Calu3 (cell line): ENCODE data around the gene DYNC2LI1. TPM values are rescaled to one million over a fixed set of nuclear protein-coding genes. Genes with fewer than 3 reads are reported as not detected.

Experiments
- BruUV-seq: library from RNA; stranded (reverse); fragments of 400-500 nt; replicated peaks from 2 replicates; lab custom pipeline; 2021; lab: Mats Ljungman, UMichigan
- CTCF ChIA-PET: fragments of 300-600 bp; sonication (Branson Sonifier 250); formaldehyde crosslinking; loops from one replicate; lab custom pipeline; 2022; ENCODE audit warnings: antibody characterized with exemption; lab: Charles Lee
- DNase-seq: peaks from one replicate; pipeline ENCODE4 v3.0.0; 2022
- H3K27ac Mint-ChIP-seq: one replicate; pipeline ENCODE4 v1.8.0; 2022; ENCODE audit warnings: mixed read lengths; ENCODE audit not compliant: unreplicated experiment
- H3K27me3 Mint-ChIP-seq: one replicate; pipeline ENCODE4 v1.8.0; 2022; ENCODE audit warnings: mixed read lengths; ENCODE audit not compliant: unreplicated experiment
- H3K36me3 Mint-ChIP-seq: one replicate; pipeline ENCODE4 v1.8.0; 2022; ENCODE audit warnings: mild to moderate bottlenecking, moderate library complexity, mixed read lengths; ENCODE audit not compliant: insufficient read depth, unreplicated experiment
- H3K4me1 Mint-ChIP-seq: one replicate; pipeline ENCODE4 v1.8.0; 2022; ENCODE audit warnings: mild to moderate bottlenecking, low read depth, mixed read lengths; ENCODE audit not compliant: unreplicated experiment
- H3K4me3 Mint-ChIP-seq: one replicate; pipeline ENCODE4 v1.8.0; 2022; ENCODE audit warnings: mild to moderate bottlenecking, low read depth, moderate library complexity, mixed read lengths; ENCODE audit not compliant: unreplicated experiment
- H3K9me3 Mint-ChIP-seq: one replicate; pipeline ENCODE4 v1.8.0; 2022; ENCODE audit warnings: low read depth, mixed read lengths; ENCODE audit not compliant: unreplicated experiment
- intact Hi-C: fragments of 100-400 bp; cut with micrococcal nuclease; formaldehyde crosslinking; loops from one replicate; pipeline ENCODE4 v1.10.0; 2022; ENCODE audit not compliant: unreplicated experiment
- total RNA-seq: library from RNA; stranded (reverse); gene quantifications from 2 replicates; pipeline ENCODE4 v1.2.3, GENCODE V29; 2022
- TF ChIP-seq, protein P1 (sequence below): fragments of 200-600 bp; IDR thresholded peaks from one replicate; pipeline ENCODE4 v1.8.0; 2022; ENCODE audit warnings: antibody characterized with exemption; ENCODE audit not compliant: unreplicated experiment

The DYNC2LI1 gene
- total RNA-seq, 1 experiment from 2014 or later, result 20.0 TPM

DNA sequence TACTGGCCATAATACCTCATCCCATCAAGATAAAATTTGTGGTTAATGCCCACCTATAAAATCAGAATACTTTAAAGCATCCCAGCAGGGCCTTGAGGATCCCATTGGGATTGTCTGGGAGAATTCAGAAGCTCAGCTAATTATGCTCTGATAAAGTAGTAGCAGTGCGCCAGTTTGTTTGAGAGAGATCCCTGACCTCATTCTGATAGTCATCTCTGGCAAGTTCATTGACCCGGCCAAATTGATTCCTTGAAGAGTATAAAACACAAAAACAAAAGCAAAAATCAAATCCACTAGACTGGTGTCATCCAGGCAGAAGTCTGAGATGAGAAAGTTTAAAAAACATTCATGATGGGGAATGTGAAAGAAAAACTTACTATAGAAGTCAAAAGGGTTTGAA lies 50.7 kb downstream of the DYNC2LI1 start:
- Mint-ChIP-seq H3K36me3 (no peaks in the 10 kb centered on the region), H3K27ac (no peak overlapping the region), H3K4me1 (peaks cover 31% of the 10 kb centered on the region), H3K27me3 (no peaks in the 10 kb centered on the region), H3K9me3 (peaks cover 3% of the 10 kb centered on the region), H3K4me3 (no peak overlapping the region)
- BruUV-seq, result no TSS peak
- intact Hi-C loops, result no loop called here
- TF ChIP-seq, protein P1, sequence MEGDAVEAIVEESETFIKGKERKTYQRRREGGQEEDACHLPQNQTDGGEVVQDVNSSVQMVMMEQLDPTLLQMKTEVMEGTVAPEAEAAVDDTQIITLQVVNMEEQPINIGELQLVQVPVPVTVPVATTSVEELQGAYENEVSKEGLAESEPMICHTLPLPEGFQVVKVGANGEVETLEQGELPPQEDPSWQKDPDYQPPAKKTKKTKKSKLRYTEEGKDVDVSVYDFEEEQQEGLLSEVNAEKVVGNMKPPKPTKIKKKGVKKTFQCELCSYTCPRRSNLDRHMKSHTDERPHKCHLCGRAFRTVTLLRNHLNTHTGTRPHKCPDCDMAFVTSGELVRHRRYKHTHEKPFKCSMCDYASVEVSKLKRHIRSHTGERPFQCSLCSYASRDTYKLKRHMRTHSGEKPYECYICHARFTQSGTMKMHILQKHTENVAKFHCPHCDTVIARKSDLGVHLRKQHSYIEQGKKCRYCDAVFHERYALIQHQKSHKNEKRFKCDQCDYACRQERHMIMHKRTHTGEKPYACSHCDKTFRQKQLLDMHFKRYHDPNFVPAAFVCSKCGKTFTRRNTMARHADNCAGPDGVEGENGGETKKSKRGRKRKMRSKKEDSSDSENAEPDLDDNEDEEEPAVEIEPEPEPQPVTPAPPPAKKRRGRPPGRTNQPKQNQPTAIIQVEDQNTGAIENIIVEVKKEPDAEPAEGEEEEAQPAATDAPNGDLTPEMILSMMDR, result no peak
- no peak for DNase-seq
- CTCF ChIA-PET, result interaction anchor here (0.6 kb wide), 1 partner anchor 20 kb away, joined by 4 read pairs; no protein-coding TSS in a partner anchor

DNA sequence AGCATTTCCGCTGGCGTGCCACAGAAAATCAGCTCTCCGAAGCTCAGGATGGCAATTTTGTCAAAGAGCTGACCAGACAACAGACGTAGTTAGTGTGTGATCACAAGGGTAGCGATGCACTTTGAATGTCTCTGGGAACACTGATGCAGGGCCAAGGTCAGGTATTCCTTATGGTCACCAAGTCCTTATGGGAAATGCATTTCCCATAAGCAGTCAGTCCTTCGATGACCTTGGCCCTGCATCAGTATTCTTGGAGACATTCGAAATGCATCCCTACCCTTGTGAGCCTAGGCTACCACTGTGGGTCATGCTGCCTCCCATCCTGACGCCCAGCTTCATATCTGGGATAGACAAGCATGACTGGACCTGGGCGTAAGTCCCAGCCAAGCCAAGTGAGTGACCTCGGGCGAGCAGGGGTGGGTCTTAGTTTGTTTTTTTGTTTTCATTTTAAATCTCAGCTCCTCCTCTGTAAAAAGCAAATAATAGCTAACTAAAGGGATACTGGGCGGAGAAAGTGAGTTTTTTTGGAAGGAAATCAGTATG lies 51.2 kb downstream of the DYNC2LI1 start:
- TF ChIP-seq, protein P1, result no peak
- Mint-ChIP-seq H3K36me3 (no peaks in the 10 kb centered on the region), H3K27me3 (no peaks in the 10 kb centered on the region), H3K4me3 (no peak overlapping the region), H3K4me1 (peaks cover 26% of the 10 kb centered on the region), H3K27ac (no peak overlapping the region), H3K9me3 (peaks cover 3% of the 10 kb centered on the region)
- BruUV-seq, result no TSS peak
- CTCF ChIA-PET, result interaction anchor here (0.6 kb wide), 1 partner anchor 20 kb away, joined by 4 read pairs; no protein-coding TSS in a partner anchor
- no peak for DNase-seq
- intact Hi-C loops, result no loop called here

DNA sequence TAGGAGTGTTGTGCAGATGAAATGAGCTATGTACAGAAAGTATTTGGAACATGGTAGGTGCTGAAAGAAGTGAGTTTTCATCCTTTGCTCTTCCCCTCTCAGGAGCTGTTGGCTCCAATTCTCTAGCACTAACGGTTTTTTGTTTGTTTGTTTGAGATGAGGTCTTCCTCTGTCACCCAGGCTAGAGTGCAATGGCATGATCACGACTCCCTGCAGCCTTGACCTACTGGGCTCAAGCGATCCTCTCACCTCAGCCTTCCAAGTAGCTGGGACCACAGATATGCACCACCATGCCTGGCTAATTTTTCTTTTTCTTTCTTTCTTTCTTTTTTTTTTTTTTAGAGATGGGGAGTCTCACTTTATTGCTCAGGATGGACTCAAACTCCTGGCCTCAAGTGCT lies 52.0 kb downstream of the DYNC2LI1 start:
- CTCF ChIA-PET, result no interaction called here
- no peak overlapping the region for H3K27ac Mint-ChIP-seq
- H3K4me3 Mint-ChIP-seq, result no peak overlapping the region
- H3K9me3 Mint-ChIP-seq, result peaks cover 3% of the 10 kb centered on the region
- no peaks in the 10 kb centered on the region for H3K36me3 Mint-ChIP-seq
- DNase-seq, result no peak
- no TSS peak for BruUV-seq
- peaks cover 18% of the 10 kb centered on the region for H3K4me1 Mint-ChIP-seq
- TF ChIP-seq, protein P1, result no peak
- intact Hi-C loops, result no loop called here
- H3K27me3 Mint-ChIP-seq, result no peaks in the 10 kb centered on the region

DNA sequence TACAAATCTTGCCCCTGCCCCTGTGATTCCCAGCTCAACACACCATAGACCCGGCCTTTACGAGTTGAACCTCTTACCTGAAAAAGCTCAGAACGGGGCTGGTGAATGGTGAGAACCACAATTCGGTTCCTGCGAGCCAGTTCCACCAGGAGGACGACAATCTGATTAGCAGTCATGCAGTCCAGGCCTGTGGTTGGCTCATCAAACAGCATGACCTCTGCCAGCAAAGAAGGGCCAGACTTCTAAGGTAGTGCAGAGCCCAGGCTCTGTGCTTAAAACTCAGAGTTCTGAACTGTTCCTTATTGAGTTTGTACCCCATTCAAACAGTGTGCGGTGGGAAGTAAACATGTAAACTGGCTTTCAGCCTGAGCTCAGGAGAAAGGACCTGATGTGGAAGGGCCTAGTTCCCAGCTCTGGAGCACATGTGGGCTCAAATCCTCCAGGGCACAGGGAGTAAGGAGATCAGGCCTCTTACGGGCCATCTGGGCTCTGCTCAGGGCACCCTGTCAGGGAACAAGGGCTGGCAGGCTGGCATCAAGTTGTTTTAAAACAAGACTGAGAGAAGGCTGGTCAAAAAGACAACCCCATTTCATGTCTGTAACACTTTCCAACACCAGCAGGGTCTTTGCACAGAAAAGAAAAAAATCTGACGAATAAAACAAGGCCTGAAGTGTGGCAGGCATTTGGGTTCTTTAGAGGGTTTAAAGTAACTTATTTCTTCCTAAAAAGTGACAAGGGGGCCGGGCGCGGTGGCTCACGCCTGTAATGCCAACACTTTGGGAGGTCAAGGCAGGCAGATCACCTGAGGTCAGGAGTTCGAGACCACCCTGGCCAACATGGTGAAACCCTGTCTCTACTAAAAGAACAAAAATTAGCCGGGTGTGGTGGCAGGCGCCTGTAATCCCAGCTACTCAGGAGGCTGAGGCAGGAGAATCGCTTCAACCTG lies 52.7 kb downstream of the DYNC2LI1 start:
- Mint-ChIP-seq H3K27me3 (no peaks in the 10 kb centered on the region), H3K27ac (no peak overlapping the region), H3K4me1 (peaks cover 16% of the 10 kb centered on the region), H3K36me3 (peaks cover 4% of the 10 kb centered on the region), H3K4me3 (no peak overlapping the region), H3K9me3 (no peaks in the 10 kb centered on the region)
- CTCF ChIA-PET, result interaction anchor here (0.8 kb wide), 1 partner anchor 10 kb away, joined by 3 read pairs; no protein-coding TSS in a partner anchor
- no peak for DNase-seq
- intact Hi-C loops, result no loop called here
- TF ChIP-seq, protein P1, result no peak
- no TSS peak for BruUV-seq
